ENCODE data around the gene NOXA1. TPM values are rescaled to one million over a fixed set of nuclear protein-coding genes. Genes with fewer than 3 reads are reported as not detected.

NOXA1 gene
- polyA plus RNA-seq, 6 donors from 2014 or later = 1.3 to 2.3 (median 1.6) TPM; not detected in 1

DNA sequence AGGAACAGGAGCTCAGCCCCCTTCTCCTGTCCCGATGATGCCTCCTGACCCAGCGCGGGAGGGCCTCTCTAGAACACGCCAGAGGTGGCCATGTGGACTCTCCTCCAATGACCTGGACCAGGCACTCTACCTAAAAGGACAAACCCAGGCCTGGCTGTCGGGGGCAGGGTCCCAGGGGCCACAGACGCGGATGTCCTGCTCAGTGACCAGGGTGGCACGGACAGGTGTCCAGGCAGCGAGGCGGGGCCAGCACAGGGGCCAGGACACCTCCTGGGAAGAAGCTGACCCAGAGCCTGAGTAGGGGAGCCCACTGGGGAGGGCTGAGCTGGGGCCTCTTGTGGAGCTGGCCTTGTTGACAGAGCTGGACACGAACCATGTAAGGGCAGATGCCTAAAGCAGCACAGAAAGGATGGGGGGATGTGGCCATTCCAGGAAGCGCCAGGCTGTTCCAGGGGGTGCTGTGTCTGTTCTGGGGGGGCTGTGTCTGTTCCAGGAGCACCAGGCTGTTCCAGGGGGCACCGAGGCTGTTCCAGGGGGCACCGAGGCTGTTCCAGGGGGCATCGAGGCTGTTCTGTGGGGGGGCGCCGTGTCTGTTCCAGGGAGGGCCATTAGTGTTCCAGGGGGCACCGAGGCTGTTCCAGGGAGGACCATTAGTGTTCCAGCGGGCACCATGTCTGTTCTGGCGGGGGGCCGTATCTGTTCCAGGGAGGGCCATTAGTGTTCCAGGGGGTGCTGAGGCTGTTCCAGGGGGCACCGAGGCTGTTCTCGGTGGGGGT lies 30.8 kb upstream of the NOXA1 start:
- peaks cover 3 to 5% of the 10 kb centered on the region in 2 donors for H3K36me3 Mint-ChIP-seq
- peaks cover 0 to 4% (median 0%) of the 10 kb centered on the region in 7 donors for H3K9me3 Mint-ChIP-seq
- H3K27me3 Mint-ChIP-seq = no peaks in the 10 kb centered on the region
- peaks cover 3 to 9% (median 7%) of the 10 kb centered on the region in 3 donors for H3K4me1 Mint-ChIP-seq
- no peak overlapping the region for H3K27ac Mint-ChIP-seq
- ATAC-seq (ENCODE audit: low read depth in 2 of 2) = no peak
- no peak for DNase-seq
- no peak overlapping the region for H3K4me3 Mint-ChIP-seq

- Mint-ChIP-seq H3K9me3 (peaks cover 0 to 4% (median 0%) of the 10 kb centered on the region in 7 donors), H3K4me1 (peaks cover 3 to 14% (median 12%) of the 10 kb centered on the region in 3 donors), H3K4me3 (no peak overlapping the region), H3K36me3 (peaks cover 9 to 10% of the 10 kb centered on the region in 2 donors), H3K27ac (peak overlapping the region in 1 of 6 donors; percentile 88), H3K27me3 (no peaks in the 10 kb centered on the region)
- DNase-seq (no peak), ATAC-seq (ENCODE audit: low read depth in 2 of 2) (no peak)
These were observed 29.7 kb upstream of the NOXA1 start for GRCh38 chr9:137393176-137394150.

- Mint-ChIP-seq H3K4me3 (no peak overlapping the region), H3K27ac (no peak overlapping the region), H3K4me1 (peaks cover 13 to 24% (median 15%) of the 10 kb centered on the region in 3 donors), H3K9me3 (peaks cover 0 to 4% (median 0%) of the 10 kb centered on the region in 7 donors), H3K27me3 (no peaks in the 10 kb centered on the region), H3K36me3 (peaks cover 9 to 10% of the 10 kb centered on the region in 2 donors)
- no peak for ATAC-seq (ENCODE audit: low read depth in 2 of 2)
- DNase-seq = no peak
These were observed 28.1 kb upstream of the NOXA1 start for GRCh38 chr9:137394866-137395665.

GRCh38 chr9:137395666-137396010 lies 27.6 kb upstream of the NOXA1 start:
- DNase-seq (no peak), ATAC-seq (ENCODE audit: low read depth in 2 of 2) (no peak)
- peaks cover 9 to 10% of the 10 kb centered on the region in 2 donors for H3K36me3 Mint-ChIP-seq
- H3K27me3 Mint-ChIP-seq = no peaks in the 10 kb centered on the region
- H3K9me3 Mint-ChIP-seq = peaks cover 0 to 4% (median 0%) of the 10 kb centered on the region in 7 donors
- peaks cover 15 to 26% (median 18%) of the 10 kb centered on the region in 3 donors for H3K4me1 Mint-ChIP-seq
- no peak overlapping the region for H3K27ac Mint-ChIP-seq
- no peak overlapping the region for H3K4me3 Mint-ChIP-seq

GRCh38 chr9:137396227-137396626 lies 27.0 kb upstream of the NOXA1 start:
- H3K27ac Mint-ChIP-seq = no peak overlapping the region
- ATAC-seq (ENCODE audit: low read depth in 2 of 2) (no peak), DNase-seq (no peak)
- peaks cover 0 to 4% (median 0%) of the 10 kb centered on the region in 7 donors for H3K9me3 Mint-ChIP-seq
- no peak overlapping the region for H3K4me3 Mint-ChIP-seq
- peaks cover 9 to 10% of the 10 kb centered on the region in 2 donors for H3K36me3 Mint-ChIP-seq
- peaks cover 15 to 30% (median 18%) of the 10 kb centered on the region in 3 donors for H3K4me1 Mint-ChIP-seq
- H3K27me3 Mint-ChIP-seq = no peaks in the 10 kb centered on the region

DNA sequence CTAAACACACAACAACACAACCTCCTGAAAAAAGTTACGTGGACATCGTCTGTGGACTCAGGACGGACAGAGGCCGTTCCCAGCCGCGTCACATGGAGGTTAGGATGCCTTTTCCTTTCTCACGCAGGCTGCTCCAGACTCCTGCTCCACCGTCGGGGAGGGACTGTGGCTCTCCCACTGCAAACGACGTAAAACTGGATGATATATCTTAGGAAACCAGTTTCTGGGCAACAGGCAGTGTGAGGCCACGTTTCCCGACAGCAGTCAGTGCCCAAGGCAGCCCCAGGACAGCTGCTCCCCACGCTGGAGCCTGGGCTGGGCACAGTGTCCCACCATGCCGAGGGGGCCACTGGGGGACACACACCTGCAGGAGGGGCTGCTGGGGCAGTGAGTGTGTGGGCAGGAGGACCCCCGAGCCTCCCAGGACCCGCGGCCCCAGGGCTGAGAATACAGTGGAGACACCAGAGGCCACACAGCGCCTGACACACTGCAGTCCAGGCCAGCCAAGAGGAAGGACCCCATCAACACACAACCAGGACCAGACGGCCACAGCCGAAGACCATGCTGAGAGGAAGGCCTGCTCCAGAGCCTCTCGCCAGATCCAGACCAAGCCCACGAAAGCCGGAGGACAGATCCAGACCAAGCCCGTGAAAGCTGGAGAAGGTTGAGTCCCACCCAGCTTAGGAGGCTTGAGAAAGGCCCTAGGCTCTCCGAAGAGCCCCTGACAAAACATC lies 26.4 kb upstream of the NOXA1 start:
- no peak for DNase-seq
- no peak overlapping the region for H3K27ac Mint-ChIP-seq

GRCh38 chr9:137397675-137398423 lies 25.3 kb upstream of the NOXA1 start:
- H3K4me3 Mint-ChIP-seq = peak overlapping the region in 1 of 8 donors; percentile 69
- ATAC-seq (ENCODE audit: low read depth in 2 of 2) (no peak), DNase-seq (no peak)
- H3K27me3 Mint-ChIP-seq = no peaks in the 10 kb centered on the region
- H3K27ac Mint-ChIP-seq = peak overlapping the region in 1 of 6 donors; percentile 5
- peaks cover 24 to 42% (median 28%) of the 10 kb centered on the region in 3 donors for H3K4me1 Mint-ChIP-seq
- peaks cover 15 to 19% of the 10 kb centered on the region in 2 donors for H3K36me3 Mint-ChIP-seq
- peaks cover 0 to 11% (median 3%) of the 10 kb centered on the region in 7 donors for H3K9me3 Mint-ChIP-seq

More for the DNA sequence above, 26.4 kb upstream of the NOXA1 start:
- H3K4me3 Mint-ChIP-seq = peak overlapping the region in 1 of 8 donors; percentile 41
- no peak for ATAC-seq (ENCODE audit: low read depth in 2 of 2)
- H3K9me3 Mint-ChIP-seq = peaks cover 0 to 4% (median 0%) of the 10 kb centered on the region in 7 donors
- H3K27me3 Mint-ChIP-seq = no peaks in the 10 kb centered on the region
- peaks cover 9 to 10% of the 10 kb centered on the region in 2 donors for H3K36me3 Mint-ChIP-seq
- H3K4me1 Mint-ChIP-seq = peaks cover 17 to 33% (median 18%) of the 10 kb centered on the region in 3 donors

GRCh38 chr9:137398561-137399468 lies 24.4 kb upstream of the NOXA1 start:
- Mint-ChIP-seq H3K9me3 (peaks cover 0 to 11% (median 3%) of the 10 kb centered on the region in 7 donors), H3K27ac (no peak overlapping the region), H3K36me3 (peaks cover 15 to 19% of the 10 kb centered on the region in 2 donors), H3K27me3 (no peaks in the 10 kb centered on the region), H3K4me3 (no peak overlapping the region), H3K4me1 (peaks cover 24 to 42% (median 29%) of the 10 kb centered on the region in 3 donors)
- ATAC-seq (ENCODE audit: low read depth in 2 of 2) (no peak), DNase-seq (no peak)

DNA sequence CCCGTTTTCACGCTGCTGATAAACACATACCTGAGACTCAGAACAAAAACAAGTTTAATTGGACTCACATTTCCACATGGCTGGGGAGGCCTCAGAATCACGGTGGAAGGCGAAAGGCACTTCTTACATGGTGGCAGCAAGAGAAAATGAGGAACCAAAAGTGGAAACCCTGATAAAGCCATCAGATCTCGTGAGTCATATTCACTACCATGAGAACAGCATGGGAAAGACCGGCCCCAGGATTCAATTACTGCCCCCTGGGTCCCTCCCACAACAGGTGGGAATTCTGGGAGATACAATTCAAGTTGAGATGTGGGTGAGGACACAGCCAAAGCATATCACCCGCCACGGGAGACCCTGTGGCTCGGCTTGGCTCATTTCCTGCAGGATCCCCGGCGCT lies 20.4 kb upstream of the NOXA1 start:
- ATAC-seq (ENCODE audit: low read depth in 2 of 2) (no peak), DNase-seq (no peak)
- peaks cover 0 to 8% (median 0%) of the 10 kb centered on the region in 7 donors for H3K9me3 Mint-ChIP-seq
- no peaks in the 10 kb centered on the region for H3K27me3 Mint-ChIP-seq
- H3K36me3 Mint-ChIP-seq = peaks cover 8 to 11% of the 10 kb centered on the region in 2 donors
- peak overlapping the region in 3 of 6 donors; percentile 23 to 86 (median 33) for H3K27ac Mint-ChIP-seq
- H3K4me3 Mint-ChIP-seq = peak overlapping the region in 2 of 8 donors; percentile 53 to 54
- H3K4me1 Mint-ChIP-seq = peaks cover 32 to 40% (median 35%) of the 10 kb centered on the region in 3 donors

GRCh38 chr9:137403269-137403668 lies 19.9 kb upstream of the NOXA1 start:
- Mint-ChIP-seq H3K4me1 (peaks cover 31 to 40% (median 33%) of the 10 kb centered on the region in 3 donors), H3K27ac (no peak overlapping the region), H3K36me3 (peaks cover 6 to 9% of the 10 kb centered on the region in 2 donors), H3K4me3 (peak overlapping the region in 1 of 8 donors; percentile 25), H3K27me3 (no peaks in the 10 kb centered on the region), H3K9me3 (peaks cover 0 to 8% (median 0%) of the 10 kb centered on the region in 7 donors)
- ATAC-seq (ENCODE audit: low read depth in 2 of 2) (no peak), DNase-seq (no peak)

Measured in naive B cell (primary cell).